K562 treated with DMSO at 1 percent for 12 hours (cell line): ENCODE results near the gene ADM. TPM values are rescaled to one million over a fixed set of nuclear protein-coding genes. Genes with fewer than 3 reads are reported as not detected.

Experiments
- total RNA-seq: library from RNA; unstranded; fragments of 300-600 nt; gene quantifications from 2 replicates; pipeline ENCODE4 v1.2.3, GENCODE V29; 2022; ENCODE audit not compliant: insufficient read depth

Gene ADM
- 1.9 TPM in 2 replicates for total RNA-seq

GRCh38 chr11:10304495-10305261, at the start of gene ADM:
Gene ADM, plus strand, starts transcription at chr11:10305073. Its CDS starts 628 bp downstream, at chr11:10305701.

GRCh38 chr11:10293423-10294289, 11.2 kb upstream of the ADM start, which contains the start of gene SBF2:
Gene SBF2, minus strand, starts transcription at chr11:10294219. Its CDS starts 150 bp downstream, at chr11:10294069.

Other genes starting within 250 kb of the ADM start
- 4.6 and 8.3 TPM in 2 replicates for gene SBF2, start 10.9 kb upstream of the ADM start, total RNA-seq
- 3.9 and 9.2 TPM in 2 replicates for gene AMPD3, start 150.2 kb downstream of the ADM start, total RNA-seq
- 9.1 and 14.5 TPM in 2 replicates for gene RNF141, start 236.1 kb downstream of the ADM start, total RNA-seq